Measurements from ENCODE around the gene NCKAP5.

Gene NCKAP5

GRCh38 chr2:133568172-133568571 lies at the start of gene NCKAP5:
NCKAP5 (minus strand) TSS chr2:133568463; CDS start chr2:133517526, 50,937 bp downstream.
- H3K27ac Mint-ChIP-seq: no peak within 1 kb of the TSS
- no peaks in the 10 kb centered on the region for H3K36me3 Mint-ChIP-seq (ENCODE audit: low read depth)
- no peaks in the 10 kb centered on the region for H3K9me3 Mint-ChIP-seq
- H3K27me3 Mint-ChIP-seq: peaks cover 14% of the 10 kb centered on the region
- DNase-seq: no peak
- no peaks in the 10 kb centered on the region for H3K4me1 Mint-ChIP-seq
- no peak for ATAC-seq
- no peak within 1 kb of the TSS for H3K4me3 Mint-ChIP-seq

- DNase-seq (no peak), ATAC-seq (no peak)
- H3K4me3 Mint-ChIP-seq: no peak overlapping the region
- peaks cover 5% of the 10 kb centered on the region for H3K9me3 Mint-ChIP-seq
- H3K27ac Mint-ChIP-seq: no peak overlapping the region
- H3K36me3 Mint-ChIP-seq (ENCODE audit: low read depth): no peaks in the 10 kb centered on the region
- no peaks in the 10 kb centered on the region for H3K27me3 Mint-ChIP-seq
- H3K4me1 Mint-ChIP-seq: no peaks in the 10 kb centered on the region
These were observed 41.4 kb upstream of the NCKAP5 start for GRCh38 chr2:133609664-133610063.

- H3K36me3 Mint-ChIP-seq (ENCODE audit: low read depth): no peaks in the 10 kb centered on the region
- H3K27me3 Mint-ChIP-seq: no peaks in the 10 kb centered on the region
- H3K4me1 Mint-ChIP-seq: no peaks in the 10 kb centered on the region
- no peak for ATAC-seq
- no peak for DNase-seq
- no peak overlapping the region for H3K27ac Mint-ChIP-seq
- H3K4me3 Mint-ChIP-seq: no peak overlapping the region
- no peaks in the 10 kb centered on the region for H3K9me3 Mint-ChIP-seq
These were observed 40.0 kb upstream of the NCKAP5 start for GRCh38 chr2:133608291-133608690.

- H3K9me3 Mint-ChIP-seq: no peaks in the 10 kb centered on the region
- no peaks in the 10 kb centered on the region for H3K36me3 Mint-ChIP-seq (ENCODE audit: low read depth)
- ATAC-seq (no peak), DNase-seq (no peak)
- H3K4me1 Mint-ChIP-seq: no peaks in the 10 kb centered on the region
- H3K27me3 Mint-ChIP-seq: no peaks in the 10 kb centered on the region
- no peak overlapping the region for H3K27ac Mint-ChIP-seq
- H3K4me3 Mint-ChIP-seq: no peak overlapping the region
These were observed 39.4 kb upstream of the NCKAP5 start for GRCh38 chr2:133607679-133608078.

GRCh38 chr2:133606616-133607015 lies 38.4 kb upstream of the NCKAP5 start:
- DNase-seq: no peak
- H3K9me3 Mint-ChIP-seq: no peaks in the 10 kb centered on the region
- no peak for ATAC-seq
- no peak overlapping the region for H3K27ac Mint-ChIP-seq
- no peak overlapping the region for H3K4me3 Mint-ChIP-seq
- H3K27me3 Mint-ChIP-seq: no peaks in the 10 kb centered on the region
- no peaks in the 10 kb centered on the region for H3K4me1 Mint-ChIP-seq
- H3K36me3 Mint-ChIP-seq (ENCODE audit: low read depth): no peaks in the 10 kb centered on the region

GRCh38 chr2:133605766-133606137 lies 37.5 kb upstream of the NCKAP5 start:
- Mint-ChIP-seq H3K4me1 (no peaks in the 10 kb centered on the region), H3K36me3 (ENCODE audit: low read depth) (no peaks in the 10 kb centered on the region), H3K4me3 (no peak overlapping the region), H3K9me3 (no peaks in the 10 kb centered on the region), H3K27me3 (no peaks in the 10 kb centered on the region), H3K27ac (no peak overlapping the region)
- DNase-seq: no peak
- no peak for ATAC-seq

GRCh38 chr2:133605011-133605765 lies 36.9 kb upstream of the NCKAP5 start:
- no peaks in the 10 kb centered on the region for H3K36me3 Mint-ChIP-seq (ENCODE audit: low read depth)
- H3K27me3 Mint-ChIP-seq: no peaks in the 10 kb centered on the region
- no peak for ATAC-seq
- DNase-seq: no peak
- H3K4me1 Mint-ChIP-seq: no peaks in the 10 kb centered on the region
- no peaks in the 10 kb centered on the region for H3K9me3 Mint-ChIP-seq
- H3K27ac Mint-ChIP-seq: no peak overlapping the region
- H3K4me3 Mint-ChIP-seq: no peak overlapping the region

- H3K27me3 Mint-ChIP-seq: no peaks in the 10 kb centered on the region
- no peak for DNase-seq
- peaks cover 3% of the 10 kb centered on the region for H3K9me3 Mint-ChIP-seq
- H3K4me3 Mint-ChIP-seq: no peak overlapping the region
- H3K27ac Mint-ChIP-seq: no peak overlapping the region
- no peaks in the 10 kb centered on the region for H3K4me1 Mint-ChIP-seq
- no peak for ATAC-seq
- no peaks in the 10 kb centered on the region for H3K36me3 Mint-ChIP-seq (ENCODE audit: low read depth)
These were observed 34.8 kb upstream of the NCKAP5 start for GRCh38 chr2:133603109-133603508.

GRCh38 chr2:133602538-133602937 lies 34.3 kb upstream of the NCKAP5 start:
- ATAC-seq: no peak
- no peak overlapping the region for H3K27ac Mint-ChIP-seq
- no peaks in the 10 kb centered on the region for H3K27me3 Mint-ChIP-seq
- no peak overlapping the region for H3K4me3 Mint-ChIP-seq
- no peaks in the 10 kb centered on the region for H3K4me1 Mint-ChIP-seq
- DNase-seq: no peak
- H3K36me3 Mint-ChIP-seq (ENCODE audit: low read depth): no peaks in the 10 kb centered on the region
- H3K9me3 Mint-ChIP-seq: peaks cover 3% of the 10 kb centered on the region

- DNase-seq (no peak), ATAC-seq (no peak)
- Mint-ChIP-seq H3K27ac (no peak overlapping the region), H3K4me1 (no peaks in the 10 kb centered on the region), H3K4me3 (no peak overlapping the region), H3K27me3 (no peaks in the 10 kb centered on the region), H3K9me3 (peaks cover 3% of the 10 kb centered on the region), H3K36me3 (ENCODE audit: low read depth) (no peaks in the 10 kb centered on the region)
These were observed 32.1 kb upstream of the NCKAP5 start for GRCh38 chr2:133600266-133600928.

- H3K27me3 Mint-ChIP-seq: no peaks in the 10 kb centered on the region
- peaks cover 3% of the 10 kb centered on the region for H3K9me3 Mint-ChIP-seq
These were observed 31.5 kb upstream of the NCKAP5 start for GRCh38 chr2:133599811-133600210.

GRCh38 chr2:133599211-133599803 lies 31.0 kb upstream of the NCKAP5 start:
- H3K9me3 Mint-ChIP-seq: peaks cover 3% of the 10 kb centered on the region
- H3K36me3 Mint-ChIP-seq (ENCODE audit: low read depth): no peaks in the 10 kb centered on the region
- DNase-seq (no peak), ATAC-seq (no peak)
- no peaks in the 10 kb centered on the region for H3K4me1 Mint-ChIP-seq
- H3K4me3 Mint-ChIP-seq: no peak overlapping the region
- H3K27ac Mint-ChIP-seq: no peak overlapping the region
- no peaks in the 10 kb centered on the region for H3K27me3 Mint-ChIP-seq

More at GRCh38 chr2:133599811-133600210, 31.5 kb upstream of the NCKAP5 start:
- no peak overlapping the region for H3K4me3 Mint-ChIP-seq
- H3K27ac Mint-ChIP-seq: no peak overlapping the region
- no peaks in the 10 kb centered on the region for H3K4me1 Mint-ChIP-seq
- ATAC-seq: no peak
- H3K36me3 Mint-ChIP-seq (ENCODE audit: low read depth): no peaks in the 10 kb centered on the region
- no peak for DNase-seq

GRCh38 chr2:133598769-133599168 lies 30.5 kb upstream of the NCKAP5 start:
- no peak overlapping the region for H3K27ac Mint-ChIP-seq
- ATAC-seq (no peak), DNase-seq (no peak)
- no peaks in the 10 kb centered on the region for H3K36me3 Mint-ChIP-seq (ENCODE audit: low read depth)
- H3K4me1 Mint-ChIP-seq: no peaks in the 10 kb centered on the region
- peaks cover 3% of the 10 kb centered on the region for H3K9me3 Mint-ChIP-seq
- no peaks in the 10 kb centered on the region for H3K27me3 Mint-ChIP-seq
- H3K4me3 Mint-ChIP-seq: no peak overlapping the region

GRCh38 chr2:133596701-133597393 lies 28.6 kb upstream of the NCKAP5 start:
- no peak for ATAC-seq
- H3K4me3 Mint-ChIP-seq: no peak overlapping the region
- no peaks in the 10 kb centered on the region for H3K27me3 Mint-ChIP-seq
- H3K36me3 Mint-ChIP-seq (ENCODE audit: low read depth): no peaks in the 10 kb centered on the region
- no peaks in the 10 kb centered on the region for H3K4me1 Mint-ChIP-seq
- no peak overlapping the region for H3K27ac Mint-ChIP-seq
- DNase-seq: no peak
- peaks cover 3% of the 10 kb centered on the region for H3K9me3 Mint-ChIP-seq

- Mint-ChIP-seq H3K9me3 (no peaks in the 10 kb centered on the region), H3K4me3 (no peak overlapping the region), H3K27ac (no peak overlapping the region), H3K4me1 (no peaks in the 10 kb centered on the region), H3K36me3 (ENCODE audit: low read depth) (no peaks in the 10 kb centered on the region), H3K27me3 (no peaks in the 10 kb centered on the region)
- DNase-seq (no peak), ATAC-seq (no peak)
These were observed 22.9 kb upstream of the NCKAP5 start for GRCh38 chr2:133591164-133591563.

Measured in activated naive CD8-positive, alpha-beta T cell treated with anti-CD3 and anti-CD28 coated beads, Interleukin-2, amount 50 U/mL, for 24 hours (primary cell).